Keratinocyte (primary cell): ENCODE data around the gene KLHL25. TPM values are rescaled to one million over a fixed set of nuclear protein-coding genes. Genes with fewer than 3 reads are reported as not detected.

ENCODE experiments used
- DNase-seq: peaks from one replicate; pipeline ENCODE4 v3.0.0-alpha.2; 2011; ENCODE audit warnings: low read depth, missing footprints, low spot score
- FAIRE-seq: peaks from 2 replicates; lab custom pipeline; 2011; peaks lifted over from hg19 to GRCh38; lab: Jason Lieb, UNC
- H2AFZ ChIP-seq: 2 replicates; pipeline ENCODE4 v1.6.0; 2012; ENCODE audit warnings: low read length, control low read depth, inconsistent platforms; ENCODE audit not compliant: control insufficient read depth
- H3K27ac ChIP-seq: 2 replicates; pipeline ENCODE4 v1.5.1; 2011; ENCODE audit warnings: low read length; ENCODE audit not compliant: control insufficient read depth, insufficient read depth
- H3K27me3 ChIP-seq: 3 replicates; pipeline ENCODE4 v1.6.0; 2011; ENCODE audit warnings: low read length; ENCODE audit not compliant: control insufficient read depth, insufficient read depth; ENCODE audit errors: extremely low read depth
- H3K36me3 ChIP-seq, 2 experiments: 2 replicates in 1 of 2; 3 replicates in 1 of 2; pipeline ENCODE4 v1.5.1; 2011; ENCODE audit warnings: low read length in 2 of 2, mild to moderate bottlenecking in 1 of 2; ENCODE audit not compliant: control insufficient read depth in 2 of 2, insufficient read depth in 2 of 2; ENCODE audit errors: extremely low read depth in 1 of 2
- H3K4me1 ChIP-seq: 3 replicates; pipeline ENCODE4 v1.5.1; 2011; ENCODE audit warnings: low read length; ENCODE audit not compliant: control insufficient read depth, insufficient read depth; ENCODE audit errors: extremely low read depth
- H3K4me2 ChIP-seq: 3 replicates; pipeline ENCODE4 v1.6.0; 2011; ENCODE audit warnings: low read depth, low read length; ENCODE audit not compliant: control insufficient read depth, insufficient read depth; ENCODE audit errors: extremely low read depth
- H3K4me3 ChIP-seq, 3 experiments: fragments of 200-600 bp in 1 of 3; sonication (generic) in 1 of 3; 2 replicates in 2 of 3; 3 replicates in 1 of 3; pipeline ENCODE4 v1.5.1; 2011 to 2016; ENCODE audit warnings: low read length in 3 of 3, mild to moderate bottlenecking in 3 of 3, control low read depth in 2 of 3, inconsistent platforms in 1 of 3, low read depth in 1 of 3, mixed read lengths in 1 of 3, mixed run types in 1 of 3, moderate library complexity in 1 of 3; ENCODE audit not compliant: control insufficient read depth in 2 of 3, insufficient read depth in 2 of 3; ENCODE audit errors: extremely low read depth in 1 of 3
- H3K79me2 ChIP-seq: 2 replicates; pipeline ENCODE4 v1.6.0; 2012; ENCODE audit warnings: low read length; ENCODE audit not compliant: control insufficient read depth, insufficient read depth
- H3K9ac ChIP-seq: 3 replicates; pipeline ENCODE4 v1.6.0; 2011; ENCODE audit warnings: low read length; ENCODE audit not compliant: control insufficient read depth, insufficient read depth; ENCODE audit errors: extremely low read depth
- H3K9me1 ChIP-seq: 3 replicates; pipeline ENCODE4 v1.6.0; 2011; ENCODE audit warnings: low read length; ENCODE audit not compliant: control insufficient read depth, insufficient read depth; ENCODE audit errors: extremely low read depth
- H3K9me3 ChIP-seq: 2 replicates; pipeline ENCODE4 v1.5.1; 2012; ENCODE audit warnings: low read depth, low read length; ENCODE audit not compliant: control insufficient read depth
- H4K20me1 ChIP-seq: 3 replicates; pipeline ENCODE4 v1.6.0; 2011; ENCODE audit warnings: low read length; ENCODE audit not compliant: control insufficient read depth, insufficient read depth; ENCODE audit errors: extremely low read depth
- CTCF ChIP-seq, 3 experiments: IDR thresholded peaks in 1 of 3; conservative IDR thresholded peaks in 1 of 3; optimal IDR thresholded peaks in 1 of 3; 2 replicates in 2 of 3; 3 replicates in 1 of 3; pipeline versions ENCODE3 to v1.5.1; 2011; ENCODE audit warnings: low read length in 3 of 3, mild to moderate bottlenecking in 3 of 3, moderate library complexity in 2 of 3, control low read depth in 1 of 3, inconsistent platforms in 1 of 3; ENCODE audit not compliant: insufficient read depth in 2 of 3; ENCODE audit errors: extremely low read depth in 1 of 3
- EZH2 ChIP-seq: IDR thresholded peaks from one replicate; pipeline ENCODE4 v1.6.1; 2012; ENCODE audit warnings: inconsistent platforms, mild to moderate bottlenecking, low read length, moderate library complexity
- dilution Hi-C: fragments of 300-500 bp; cut with MboI; formaldehyde crosslinking; loops from one replicate; pipeline ENCODE4 v1.7.0; 2020; ENCODE audit warnings: low sequenced_read_pairs; ENCODE audit not compliant: extremely low pct_ligation_motif_present
- polyA plus RNA-seq, 5 experiments: library from polyadenylated mRNA; depleted of rRNA in 3 of 5; stranded (reverse) in 3 of 5; stranded (forward) in 1 of 5; unstranded in 1 of 5; fragments of >200 nt; gene quantifications; 1 replicate in 1 of 5; 2 replicates in 3 of 5; 3 replicates in 1 of 5; pipeline versions ENCODE4 v1.2.1 to v1.2.3, GENCODE V29; 2011 to 2012; ENCODE audit warnings: missing spikeins in 2 of 5, low read depth in 1 of 5, low replicate concordance in 1 of 5

KLHL25 gene
- polyA plus RNA-seq, 1 donor (not counting 4 experiments of a cell fraction or from before 2014, with no cell fraction given): 2.1 TPM

GRCh38 chr15:85760531-85761371 is 34.0 kb downstream of the KLHL25 start:
- H3K27me3 ChIP-seq: no peaks in the 10 kb centered on the region
- FAIRE-seq: no peak
- dilution Hi-C loops: no loop called here

GRCh38 chr15:85760049-85760448 is 34.7 kb downstream of the KLHL25 start:
- Histone ChIP-seq H3K9me3 (no peaks in the 10 kb centered on the region), H3K4me2 (no peak overlapping the region), H2AFZ (no peak overlapping the region), H4K20me1 (no peaks in the 10 kb centered on the region), H3K79me2 (no peaks in the 10 kb centered on the region), H3K27ac (no peak overlapping the region), H3K9me1 (no peaks in the 10 kb centered on the region), H3K9ac (no peak overlapping the region), H3K4me3 (no peak overlapping the region), H3K27me3 (no peaks in the 10 kb centered on the region), H3K4me1 (peaks cover 10% of the 10 kb centered on the region), H3K36me3 (no peaks in the 10 kb centered on the region)
- TF ChIP-seq EZH2 (no peak), CTCF (optimal IDR thresholded peaks at IDR 0.05 in 1 of 3, IDR thresholded peaks at IDR 0.05 in 1 of 3, conservative IDR thresholded peaks at IDR 0.05 in 1 of 3; ENCODE audit: extremely low read depth in 1 of 3, insufficient read depth in 2 of 3, low read length in 3 of 3) (no peak)
- FAIRE-seq (no peak), DNase-seq (no peak)
- dilution Hi-C loops: no loop called here

More at GRCh38 chr15:85760531-85761371, 34.0 kb downstream of the KLHL25 start:
- H3K9me1 ChIP-seq: no peaks in the 10 kb centered on the region
- H3K4me1 ChIP-seq: peaks cover 10% of the 10 kb centered on the region
- no peak overlapping the region for H3K27ac ChIP-seq
- no peaks in the 10 kb centered on the region for H4K20me1 ChIP-seq
- no peak overlapping the region for H3K9ac ChIP-seq
- H3K79me2 ChIP-seq: no peaks in the 10 kb centered on the region
- no peaks in the 10 kb centered on the region for H3K36me3 ChIP-seq
- DNase-seq: no peak
- H3K4me3 ChIP-seq: no peak overlapping the region
- TF ChIP-seq CTCF (optimal IDR thresholded peaks at IDR 0.05 in 1 of 3, IDR thresholded peaks at IDR 0.05 in 1 of 3, conservative IDR thresholded peaks at IDR 0.05 in 1 of 3; ENCODE audit: extremely low read depth in 1 of 3, insufficient read depth in 2 of 3, low read length in 3 of 3) (peak in 1 of 3 experiments; percentile 42), EZH2 (no peak)
- H3K9me3 ChIP-seq: no peaks in the 10 kb centered on the region
- H3K4me2 ChIP-seq: no peak overlapping the region
- no peak overlapping the region for H2AFZ ChIP-seq
